ENCODE data around the gene NOS1AP.
A peak's percentile ranks its signal among the peaks of the same experiment; 100 is the strongest.

Gene NOS1AP

DNA sequence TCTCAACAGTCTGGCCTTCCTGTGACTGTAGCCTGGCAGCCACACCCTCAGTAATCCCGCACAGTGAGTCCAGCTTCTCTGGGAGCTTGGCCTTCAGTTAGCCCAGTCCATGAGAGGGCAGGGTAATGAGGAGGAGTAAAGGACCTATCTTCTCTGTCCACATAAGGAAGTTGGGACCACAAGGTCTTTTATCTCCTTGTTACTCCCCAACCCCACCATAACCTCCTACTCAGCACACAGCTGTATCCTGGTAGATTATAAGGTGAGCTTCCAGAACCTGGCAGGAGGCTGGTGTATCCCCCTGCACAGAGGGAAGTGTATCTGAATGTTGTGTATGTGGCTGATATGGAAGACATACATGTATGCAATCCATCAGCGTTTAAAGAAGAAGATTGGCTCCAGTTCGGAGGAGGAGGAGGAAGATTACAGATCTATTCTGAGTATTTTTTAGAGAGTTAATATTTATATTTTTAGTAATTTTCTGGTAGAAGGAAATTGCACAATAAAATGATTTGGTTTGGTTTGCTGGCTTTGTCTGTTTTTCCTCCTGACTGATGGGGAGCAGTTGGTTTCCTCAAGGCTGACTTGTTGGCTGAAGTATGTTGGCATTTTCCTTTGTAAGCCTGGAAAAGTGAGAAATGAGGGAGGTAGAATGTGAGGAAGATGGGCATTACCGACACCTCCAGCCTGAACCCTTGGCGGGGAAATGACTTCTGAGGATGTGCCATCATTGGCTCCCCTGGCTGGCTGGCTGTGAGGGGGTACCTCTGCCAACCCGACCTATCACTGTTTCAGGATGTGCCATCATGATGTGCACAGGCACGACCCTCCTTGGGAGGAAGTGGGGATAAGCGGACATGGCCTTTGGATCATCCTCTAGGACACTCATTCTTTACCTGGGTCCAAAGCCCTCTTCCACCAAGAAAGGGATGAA lies 317.1 kb downstream of the NOS1AP start:
- no peak for DNase-seq (ENCODE audit: low spot score)

DNA sequence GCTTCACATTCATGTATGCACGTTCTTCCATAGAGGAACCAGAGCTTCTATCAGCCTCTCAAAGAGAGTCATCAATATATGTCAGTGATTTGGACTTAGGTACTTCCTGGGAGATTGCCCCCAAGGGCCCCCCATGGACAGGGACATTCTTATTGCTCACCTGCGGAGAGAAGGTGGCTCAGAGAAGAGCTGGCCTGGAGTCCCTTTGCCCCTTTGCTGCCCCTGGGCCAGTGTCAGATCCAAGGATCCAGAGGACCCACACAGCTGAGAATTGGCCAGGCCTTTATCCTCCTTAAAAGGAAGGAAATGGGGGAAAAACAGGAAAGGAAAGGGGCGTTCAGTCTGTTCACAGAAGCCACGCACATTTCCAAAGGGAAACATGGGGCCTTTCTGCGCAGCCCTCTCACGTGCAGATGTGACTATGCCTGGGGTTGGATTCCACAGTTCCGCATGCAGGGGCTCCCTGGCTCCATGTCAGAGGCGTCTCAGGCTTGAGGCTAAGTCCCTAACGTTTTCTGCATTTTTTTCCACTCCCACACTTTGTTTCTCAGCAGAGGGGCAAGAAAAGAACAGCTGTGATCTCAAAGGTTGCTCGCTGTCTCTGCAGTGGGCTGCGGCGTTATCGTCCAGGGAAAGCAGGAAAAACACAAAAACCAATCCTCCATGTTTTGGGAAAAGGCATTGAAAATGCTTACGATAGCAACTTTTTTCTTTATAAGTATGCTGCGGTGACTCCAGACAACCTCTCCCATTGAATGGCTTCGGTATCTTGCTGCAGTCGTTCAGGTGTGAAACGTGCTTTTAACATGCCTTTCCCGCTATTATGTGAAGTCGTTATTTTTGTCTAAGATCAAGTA lies 318.0 kb downstream of the NOS1AP start:
- DNase-seq (ENCODE audit: low spot score), result peak; percentile 8

- DNase-seq (ENCODE audit: low spot score), result peak; percentile 25
These were observed 318.6 kb downstream of the NOS1AP start for GRCh38 chr1:162388083-162388594.

DNA sequence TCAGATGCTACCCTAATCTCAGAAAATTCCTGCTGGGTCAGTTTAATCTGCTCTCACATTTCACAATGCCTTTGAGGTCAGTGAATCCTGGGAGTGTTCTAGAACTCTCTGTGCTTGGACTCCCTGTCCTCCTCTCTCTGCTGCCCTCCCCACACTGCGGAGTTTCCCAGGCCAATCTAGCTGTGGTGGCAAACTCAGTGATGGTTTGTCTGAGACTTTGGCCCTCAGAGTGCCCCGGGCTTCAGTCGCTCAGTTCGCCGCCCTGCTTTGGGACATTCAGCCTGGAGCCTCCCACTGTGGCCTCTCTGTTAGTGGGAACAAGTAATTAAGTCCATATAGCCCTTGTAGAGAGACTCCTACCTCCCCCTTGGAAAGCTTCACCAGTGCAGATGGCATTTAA lies 319.1 kb downstream of the NOS1AP start:
- DNase-seq (ENCODE audit: low spot score), result no peak

DNA sequence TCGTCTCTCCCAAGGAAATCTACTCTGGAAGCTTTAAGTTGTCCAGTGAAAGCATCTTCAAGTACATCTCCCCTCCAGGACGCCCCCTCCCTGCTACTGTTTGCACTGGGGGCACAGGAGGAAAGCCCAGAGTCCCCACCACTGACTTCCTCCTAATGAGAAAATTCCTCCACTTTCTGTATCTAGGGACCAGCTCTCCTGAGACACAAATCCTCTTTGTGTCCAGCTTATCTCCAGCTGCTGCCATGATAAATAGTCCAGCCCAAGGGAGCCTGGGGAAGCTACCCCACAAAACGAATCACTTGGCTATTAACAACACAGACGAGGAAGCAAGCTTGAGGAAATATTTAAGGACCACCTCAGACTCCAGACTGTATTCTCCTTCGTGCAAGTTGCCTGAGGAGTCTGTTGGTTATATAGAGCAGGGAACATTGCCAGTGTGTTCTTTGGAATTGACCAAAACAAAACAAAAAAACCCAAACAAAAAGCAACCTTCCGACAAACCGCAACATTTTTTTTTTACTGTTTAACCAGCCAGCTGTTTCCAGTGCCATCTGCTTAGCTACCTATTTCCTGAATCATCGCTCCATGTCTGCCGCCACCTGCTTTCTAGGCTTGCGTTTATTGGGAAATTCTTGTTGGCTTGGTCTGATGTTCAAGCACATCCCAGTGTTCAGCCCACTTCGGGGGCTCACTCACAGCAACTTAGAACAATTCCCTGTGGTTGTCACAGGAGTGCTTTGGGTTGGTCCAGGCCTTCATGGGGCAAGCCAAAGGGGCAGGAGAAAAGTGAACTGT lies 319.7 kb downstream of the NOS1AP start:
- peak; percentile 69 for DNase-seq (ENCODE audit: low spot score)

- no peak for DNase-seq (ENCODE audit: low spot score)
These were observed 320.5 kb downstream of the NOS1AP start for GRCh38 chr1:162389971-162390370.

DNA sequence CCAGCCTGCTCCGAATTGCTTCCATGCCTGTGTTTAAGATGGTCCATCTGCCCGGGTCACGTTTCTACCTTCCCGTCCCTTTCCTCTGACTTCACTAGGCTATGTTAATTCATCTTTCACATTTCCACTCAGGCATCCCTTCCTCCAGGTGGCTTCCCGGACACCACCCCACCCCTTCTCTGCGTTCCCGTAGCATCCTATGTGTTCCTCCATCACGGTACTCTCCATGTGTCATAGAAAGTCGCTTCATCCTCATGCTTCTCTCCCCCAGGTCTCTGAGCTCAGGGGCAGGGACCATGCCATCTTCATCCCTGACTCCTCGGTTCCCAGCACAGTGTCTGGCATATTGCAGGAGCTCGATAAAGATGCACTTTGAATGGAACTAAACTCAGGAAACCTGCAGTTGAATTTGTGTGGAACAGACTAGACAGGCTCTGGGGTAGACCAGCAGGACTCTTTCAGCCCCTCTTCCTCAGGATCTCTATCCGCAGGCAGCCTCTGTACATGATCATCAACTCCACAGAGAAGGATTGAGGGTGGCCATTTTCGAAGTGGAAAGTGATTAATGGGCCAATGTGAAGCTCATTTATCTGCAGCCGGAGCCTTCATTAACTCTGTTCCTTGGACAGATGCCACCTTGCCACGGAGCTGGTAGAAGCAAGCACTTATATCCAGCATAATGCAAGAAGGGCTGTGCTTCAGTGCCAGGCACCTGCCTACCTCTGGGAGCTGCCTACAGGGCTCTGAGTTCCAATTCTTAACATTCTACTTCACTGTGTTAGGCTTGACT lies 321.1 kb downstream of the NOS1AP start:
- no peak for DNase-seq (ENCODE audit: low spot score)

DNA sequence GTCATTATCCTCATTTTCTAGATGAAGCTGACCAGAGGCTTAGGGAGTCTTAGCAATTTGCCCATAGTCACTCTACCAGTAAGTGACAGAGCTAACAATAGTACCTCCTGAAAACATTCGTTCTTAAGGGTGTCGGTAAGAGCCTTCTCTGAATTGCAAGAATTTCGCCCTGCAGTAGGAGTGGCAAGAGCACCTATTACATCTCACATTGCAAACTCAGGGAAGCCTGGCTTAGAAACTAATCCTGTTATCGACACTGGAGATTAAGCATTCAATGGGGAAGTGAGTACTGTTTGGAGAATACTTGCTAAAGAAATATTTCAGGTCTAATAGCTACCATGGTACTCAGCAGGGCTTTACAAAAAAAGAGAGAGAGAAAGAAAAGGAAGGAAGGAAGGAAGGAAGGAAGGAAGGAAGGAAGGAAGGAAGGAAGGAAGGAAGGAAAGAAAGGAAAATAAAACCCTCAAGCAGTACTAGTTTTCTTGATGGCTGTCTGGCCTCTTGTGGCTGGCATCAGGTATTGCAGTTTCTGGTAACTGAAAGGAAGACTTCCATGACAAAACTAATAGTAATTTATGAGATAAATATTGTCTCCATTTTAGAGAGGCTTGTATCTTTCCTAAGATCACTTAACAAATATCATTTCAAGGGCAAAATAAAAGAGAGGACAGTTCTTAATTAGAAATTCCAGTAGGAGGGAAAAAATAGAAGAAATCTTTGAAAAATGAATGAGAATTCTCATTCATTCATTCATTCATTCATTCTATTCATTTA lies 322.5 kb downstream of the NOS1AP start:
- peak; percentile 62 for DNase-seq (ENCODE audit: low spot score)

- no peak for DNase-seq (ENCODE audit: low spot score)
These were observed 326.9 kb downstream of the NOS1AP start for GRCh38 chr1:162396201-162396906.

- no peak for DNase-seq (ENCODE audit: low spot score)
These were observed 327.6 kb downstream of the NOS1AP start for GRCh38 chr1:162397039-162397448.

DNA sequence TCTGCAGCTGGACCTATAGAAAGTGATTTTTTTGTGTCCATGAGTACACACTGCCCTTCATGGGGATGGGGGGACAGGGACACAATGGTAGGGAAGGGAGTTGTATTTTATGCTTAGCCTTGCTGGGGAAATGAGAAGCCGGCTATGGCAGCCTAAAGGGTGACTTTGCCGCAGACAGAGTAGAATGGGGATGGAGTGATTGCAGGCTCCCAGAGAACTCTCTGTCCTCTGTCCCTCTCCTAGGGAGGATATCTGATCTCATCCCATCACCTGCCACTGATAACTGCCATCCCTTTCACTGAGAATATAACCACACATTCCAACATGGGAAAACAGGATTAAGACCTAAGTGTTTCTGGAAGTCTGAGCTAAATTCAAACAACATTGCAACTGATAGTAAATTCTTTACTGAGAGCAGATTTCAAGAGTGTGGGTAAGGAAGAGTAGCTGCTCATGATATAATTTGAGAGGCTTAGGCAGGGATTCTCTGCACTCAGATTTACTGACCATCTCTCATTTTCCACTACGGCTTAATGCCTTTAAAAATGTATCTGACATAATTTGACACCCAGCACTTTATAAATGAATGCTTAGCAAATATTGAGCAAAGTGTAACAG lies 328.6 kb downstream of the NOS1AP start:
- no peak for DNase-seq (ENCODE audit: low spot score)

GRCh38 chr1:162398999-162399580 lies 329.6 kb downstream of the NOS1AP start:
- no peak for DNase-seq (ENCODE audit: low spot score)

DNA sequence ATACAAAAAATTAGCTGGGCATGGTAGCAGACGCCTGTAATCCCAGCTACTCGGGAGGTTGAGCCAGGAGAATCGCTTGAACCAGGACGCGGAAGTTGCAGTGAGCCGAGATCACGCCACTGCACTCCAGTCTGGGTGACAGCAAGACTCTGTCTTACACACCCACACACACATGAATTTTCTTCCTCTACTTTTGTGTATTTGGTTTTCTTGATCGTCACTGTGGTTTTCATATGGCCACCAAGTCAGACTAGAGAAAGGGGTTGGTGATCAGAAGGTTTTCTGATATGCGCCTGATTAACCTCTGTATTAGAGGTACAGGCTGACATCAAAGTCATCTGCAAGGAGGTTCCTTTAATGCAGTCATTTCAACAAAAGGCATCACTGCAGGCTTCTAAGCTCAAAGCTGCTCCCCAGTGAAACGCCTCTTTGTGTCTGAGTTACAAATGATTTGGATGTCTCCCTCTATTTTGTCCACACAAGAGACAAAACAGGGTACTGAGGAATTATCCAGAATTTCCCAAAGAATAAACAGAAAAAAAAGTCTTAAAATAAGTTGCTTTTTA lies 331.4 kb downstream of the NOS1AP start:
- no peak for DNase-seq (ENCODE audit: low spot score)

- no peak for DNase-seq (ENCODE audit: low spot score)
These were observed 335.2 kb downstream of the NOS1AP start for GRCh38 chr1:162404550-162405160.

DNA sequence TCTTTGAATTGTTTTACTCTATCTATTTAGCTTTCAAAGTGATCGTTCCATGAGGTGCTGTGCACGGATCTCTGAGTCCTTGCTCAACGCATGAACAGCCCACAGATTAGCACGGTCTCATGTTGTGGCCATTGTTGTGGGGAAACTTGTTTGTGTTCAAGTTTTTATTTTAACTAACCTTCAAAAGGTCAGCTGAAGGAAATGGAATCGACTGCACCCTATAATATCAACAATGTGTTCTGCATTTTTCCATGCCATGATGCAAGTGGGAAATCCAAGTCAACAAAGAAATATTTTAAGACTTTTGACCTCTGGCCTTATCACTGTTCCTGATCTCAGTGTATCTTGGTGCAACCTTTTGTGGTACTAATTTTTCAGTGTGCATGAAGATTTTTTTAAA lies 336.3 kb downstream of the NOS1AP start:
- no peak for DNase-seq (ENCODE audit: low spot score)

DNA sequence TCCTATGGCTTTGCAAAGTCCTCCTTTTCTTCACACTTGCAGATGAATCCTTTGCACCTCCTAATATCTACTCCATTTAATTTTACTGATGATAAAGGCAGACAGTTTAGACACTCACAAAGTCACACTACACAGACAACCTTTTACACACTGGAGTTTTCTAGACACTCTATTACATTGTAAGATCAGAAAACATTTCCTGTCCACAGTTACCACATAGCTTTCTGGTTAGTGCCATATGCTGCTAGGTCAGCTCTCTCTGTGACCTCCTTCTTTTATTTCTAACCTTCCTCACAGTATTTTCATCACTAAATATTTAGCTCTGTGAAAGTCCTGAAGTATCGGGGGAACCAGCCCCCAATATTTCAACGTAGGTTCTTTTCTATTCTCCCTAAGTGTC lies 337.3 kb downstream of the NOS1AP start:
- no peak for DNase-seq (ENCODE audit: low spot score)

- DNase-seq (ENCODE audit: low spot score), result no peak
These were observed 338.0 kb downstream of the NOS1AP start for GRCh38 chr1:162407539-162407938.

GRCh38 chr1:162412002-162412401 lies 342.5 kb downstream of the NOS1AP start, which contains the start of gene SH2D1B:
Gene SH2D1B, minus strand, starts transcription at chr1:162412136. Its CDS starts 120 bp downstream, at chr1:162412016.
- no peak for DNase-seq (ENCODE audit: low spot score)
